ENCODE data around the gene KIFC1. TPM values are rescaled to one million over a fixed set of nuclear protein-coding genes. Genes with fewer than 3 reads are reported as not detected.

Gene KIFC1
- total RNA-seq, 4 donors from 2014 or later: 4.1 to 14.6 (median 9.3) TPM

DNA sequence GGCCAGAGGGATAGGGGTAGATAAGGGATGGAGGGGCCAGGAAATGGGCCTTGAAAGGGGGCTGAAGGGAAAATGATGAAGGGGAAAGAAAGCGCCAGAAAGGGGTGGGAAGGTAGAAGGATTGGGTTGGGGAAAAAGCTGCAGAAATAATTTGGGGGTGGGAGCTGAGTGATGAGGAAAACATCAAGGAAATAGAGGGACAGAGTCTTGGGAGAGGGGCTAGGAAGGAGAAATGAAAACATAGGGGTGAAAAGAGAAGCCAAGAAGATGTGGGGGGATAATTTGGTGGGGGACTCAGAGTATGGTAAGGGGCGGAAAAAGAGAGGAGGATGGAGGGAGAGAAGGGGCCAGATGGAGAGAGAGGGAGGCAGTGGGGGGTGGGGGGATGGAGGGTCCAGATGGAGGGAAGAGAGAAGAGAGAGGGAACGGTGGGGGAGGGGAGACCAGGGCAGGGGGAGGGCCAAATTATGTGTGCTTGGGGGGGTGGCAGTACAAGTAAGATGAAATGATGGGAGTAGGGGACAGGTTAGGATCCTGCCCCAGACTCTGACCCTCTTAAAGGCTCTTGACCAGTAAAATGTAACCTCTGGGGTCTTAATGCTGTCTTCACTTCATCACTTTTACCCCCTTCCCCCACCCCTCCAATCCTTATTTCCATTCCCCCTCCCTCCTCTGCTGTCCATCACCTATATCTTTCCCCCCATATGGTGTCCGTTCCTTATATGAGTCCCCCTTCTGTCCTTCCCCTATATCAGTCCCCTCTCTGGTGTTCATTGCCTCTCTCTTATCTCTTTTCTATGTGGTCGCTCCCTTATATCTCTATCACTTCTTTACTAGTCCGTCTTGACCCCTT, 29.1 kb downstream of the KIFC1 start:
- DNase-seq (ENCODE audit: low spot score in 2 of 2): no peak
- 68 to 74% methylated on average over 6 of the region's 6 CpGs for WGBS, 2 donors
- intact Hi-C loops (cut with DNase I; ENCODE audit: low total_unique reads): no loop called here
- no peak overlapping the region for H3K4me3 ChIP-seq (ENCODE audit: low read depth, poor library complexity, severe bottlenecking)
- TF ChIP-seq, protein P1, sequence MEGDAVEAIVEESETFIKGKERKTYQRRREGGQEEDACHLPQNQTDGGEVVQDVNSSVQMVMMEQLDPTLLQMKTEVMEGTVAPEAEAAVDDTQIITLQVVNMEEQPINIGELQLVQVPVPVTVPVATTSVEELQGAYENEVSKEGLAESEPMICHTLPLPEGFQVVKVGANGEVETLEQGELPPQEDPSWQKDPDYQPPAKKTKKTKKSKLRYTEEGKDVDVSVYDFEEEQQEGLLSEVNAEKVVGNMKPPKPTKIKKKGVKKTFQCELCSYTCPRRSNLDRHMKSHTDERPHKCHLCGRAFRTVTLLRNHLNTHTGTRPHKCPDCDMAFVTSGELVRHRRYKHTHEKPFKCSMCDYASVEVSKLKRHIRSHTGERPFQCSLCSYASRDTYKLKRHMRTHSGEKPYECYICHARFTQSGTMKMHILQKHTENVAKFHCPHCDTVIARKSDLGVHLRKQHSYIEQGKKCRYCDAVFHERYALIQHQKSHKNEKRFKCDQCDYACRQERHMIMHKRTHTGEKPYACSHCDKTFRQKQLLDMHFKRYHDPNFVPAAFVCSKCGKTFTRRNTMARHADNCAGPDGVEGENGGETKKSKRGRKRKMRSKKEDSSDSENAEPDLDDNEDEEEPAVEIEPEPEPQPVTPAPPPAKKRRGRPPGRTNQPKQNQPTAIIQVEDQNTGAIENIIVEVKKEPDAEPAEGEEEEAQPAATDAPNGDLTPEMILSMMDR (IDR thresholded peaks at IDR 0.05): no peak
- no peak for TF ChIP-seq POLR2A (IDR thresholded peaks at IDR 0.05)

DNA sequence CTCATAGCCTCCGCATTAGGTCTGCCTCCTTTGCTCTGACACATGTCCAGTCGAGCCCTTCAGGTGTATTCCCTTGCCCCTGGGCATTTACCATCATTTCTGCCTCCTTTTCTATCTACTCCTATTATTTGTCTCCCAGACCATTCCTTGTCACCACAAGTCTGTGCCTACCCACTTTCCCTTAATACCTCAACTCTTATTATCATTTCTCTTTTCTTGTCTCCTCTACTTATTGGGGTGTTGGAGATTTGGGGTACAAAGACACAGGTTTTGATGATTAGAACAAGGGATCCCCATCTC, 29.7 kb downstream of the KIFC1 start:
- 77 to 83% methylated on average over 2 of the region's 2 CpGs for WGBS, 2 donors
- intact Hi-C loops (cut with DNase I; ENCODE audit: low total_unique reads): no loop called here
- TF ChIP-seq POLR2A (IDR thresholded peaks at IDR 0.05): no peak
- TF ChIP-seq, protein P1 (IDR thresholded peaks at IDR 0.05): no peak
- no peak overlapping the region for H3K4me3 ChIP-seq (ENCODE audit: low read depth, poor library complexity, severe bottlenecking)
- no peak for DNase-seq (ENCODE audit: low spot score in 2 of 2)

DNA sequence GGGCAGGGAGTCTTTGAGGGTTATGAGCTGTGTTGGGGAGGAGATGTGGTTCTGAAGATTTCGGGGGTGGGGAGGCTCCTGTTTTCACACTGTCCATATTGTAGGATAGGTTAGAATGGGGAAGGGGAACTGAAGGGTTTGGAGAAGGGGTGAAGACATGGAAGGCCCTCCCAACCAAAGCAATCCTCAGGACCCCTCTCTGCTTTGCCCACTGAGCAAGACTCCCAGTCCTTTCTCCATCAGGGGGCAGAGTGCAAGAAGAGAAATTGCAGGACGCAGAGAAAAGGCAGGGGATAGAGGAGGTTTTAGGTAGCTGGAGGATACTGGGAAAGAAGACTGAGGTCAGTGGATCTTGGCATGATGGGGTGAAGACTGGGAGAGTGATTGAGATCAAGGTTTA, 32.2 kb downstream of the KIFC1 start:
- no peak for TF ChIP-seq POLR2A (IDR thresholded peaks at IDR 0.05)
- TF ChIP-seq, protein P1 (IDR thresholded peaks at IDR 0.05): no peak
- intact Hi-C loops (cut with DNase I; ENCODE audit: low total_unique reads): no loop called here
- WGBS, 2 donors: 96 to 100% methylated on average over 2 of the region's 2 CpGs
- no peak overlapping the region for H3K4me3 ChIP-seq (ENCODE audit: low read depth, poor library complexity, severe bottlenecking)
- DNase-seq (ENCODE audit: low spot score in 2 of 2): no peak

DNA sequence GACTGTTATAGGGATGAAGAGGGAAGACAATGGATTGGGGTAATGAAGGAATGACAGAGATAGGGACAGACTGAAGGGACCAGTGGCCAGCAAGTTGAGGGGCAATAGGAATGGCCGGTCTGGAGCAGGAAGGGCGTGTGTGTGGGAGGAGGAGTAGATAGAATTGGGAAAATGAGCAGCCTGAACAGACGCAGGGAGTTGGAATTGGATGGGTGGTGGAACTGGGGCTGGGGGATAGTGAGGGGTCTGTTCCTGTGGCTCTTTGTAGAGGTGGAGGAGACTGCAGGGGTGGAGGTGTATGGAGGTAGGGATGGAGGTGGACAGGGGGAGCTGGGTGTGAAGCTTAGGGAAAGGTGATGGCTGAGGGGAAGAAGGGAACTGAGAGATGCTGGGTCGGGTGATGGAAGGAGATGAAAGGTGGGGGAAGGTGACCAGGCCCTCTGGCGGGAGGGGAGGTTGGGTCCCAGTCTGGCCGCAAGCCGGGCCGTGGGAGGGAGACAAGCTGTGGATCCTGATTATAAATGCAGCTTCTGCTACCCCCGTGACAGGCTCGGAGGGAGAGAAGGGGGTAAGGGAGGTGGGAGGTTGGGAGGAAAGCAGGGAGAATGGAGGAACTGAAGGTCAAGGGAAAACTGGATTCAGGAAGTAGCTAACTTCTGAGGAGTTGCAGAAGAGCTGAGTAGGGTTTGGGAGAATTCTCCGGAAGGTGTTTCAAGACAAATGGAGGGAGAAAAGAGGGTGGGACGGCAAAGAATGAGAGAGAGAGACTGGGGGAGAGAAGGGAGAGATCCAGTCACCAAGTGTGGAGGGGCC, 33.4 kb downstream of the KIFC1 start:
- no peak for DNase-seq (ENCODE audit: low spot score in 2 of 2)
- intact Hi-C loops (cut with DNase I; ENCODE audit: low total_unique reads): no loop called here
- TF ChIP-seq POLR2A (IDR thresholded peaks at IDR 0.05): no peak
- TF ChIP-seq, protein P1 (IDR thresholded peaks at IDR 0.05): no peak
- WGBS, 2 donors: 13 to 16% methylated on average over 12 of the region's 12 CpGs
- H3K4me3 ChIP-seq (ENCODE audit: low read depth, poor library complexity, severe bottlenecking): peak overlapping the region; percentile 28

DNA sequence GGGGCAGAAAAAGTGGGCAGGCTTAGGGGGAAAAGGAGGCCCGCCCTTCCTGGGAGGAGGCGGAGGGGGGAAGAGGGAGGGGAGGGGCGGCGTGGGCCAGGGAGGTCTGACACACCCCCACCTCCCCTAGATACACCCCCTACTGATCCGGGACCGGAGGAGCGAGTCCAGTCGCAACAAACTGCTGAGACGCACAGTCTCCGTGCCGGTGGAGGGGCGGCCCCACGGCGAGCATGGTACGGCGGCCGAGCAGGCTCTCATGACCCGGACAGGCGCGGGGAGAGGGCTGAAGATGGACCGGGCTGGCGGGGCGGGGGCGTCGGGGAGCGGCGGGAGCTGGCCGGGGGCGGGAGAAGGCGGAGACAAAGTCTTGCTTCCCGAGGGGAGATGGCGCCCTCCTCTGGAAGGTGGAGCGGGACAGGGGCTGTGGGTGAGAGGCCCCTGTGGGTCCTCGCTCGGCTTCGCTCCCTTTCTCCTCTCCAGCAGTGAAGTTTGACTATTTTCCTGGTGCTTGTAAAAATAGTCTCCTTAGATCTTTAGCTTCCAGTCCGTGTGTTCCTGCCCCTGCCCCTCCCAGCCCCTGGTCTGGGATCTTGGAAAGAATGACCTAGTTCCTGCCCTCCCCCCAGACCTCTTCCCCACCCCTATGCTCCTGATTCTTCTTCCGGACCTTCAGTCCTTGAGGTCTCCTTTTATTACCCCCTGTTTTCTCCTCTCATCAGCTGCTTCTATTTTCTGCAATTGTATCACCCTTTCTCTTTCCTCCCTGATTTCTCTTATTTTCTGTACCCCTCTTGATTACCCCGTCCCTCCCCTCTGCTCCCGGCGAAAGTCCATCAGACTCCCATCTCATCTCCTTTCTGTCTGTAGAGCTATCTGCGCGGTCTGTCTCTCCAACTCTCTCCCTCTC, 34.3 kb downstream of the KIFC1 start:
- intact Hi-C loops (cut with DNase I; ENCODE audit: low total_unique reads): no loop called here
- H3K4me3 ChIP-seq (ENCODE audit: low read depth, poor library complexity, severe bottlenecking): peak overlapping the region; percentile 28
- DNase-seq (ENCODE audit: low spot score in 2 of 2): peak; percentile 81 to 98
- WGBS, 2 donors: 0 to 2% methylated on average over 36 to 43 of the region's 43 CpGs
- no peak for TF ChIP-seq POLR2A (IDR thresholded peaks at IDR 0.05)
- TF ChIP-seq, protein P1 (IDR thresholded peaks at IDR 0.05): no peak

All from lower leg skin (tissue), 4 donors.